ENCODE data around the gene SNX2.
A peak's percentile ranks its signal among the peaks of the same experiment; 100 is the strongest.
"Not testable (repeated sequence)": the region's sequence is repeated elsewhere in the genome, so short reads cannot be mapped to it uniquely, and the experiment has no call there.

SNX2 gene

GRCh38 chr5:122755783-122756182, 19.1 kb upstream of the SNX2 start:
- ChIA-PET POLR2A (no interaction called here), CTCF (interaction anchor here (1.3 to 2.3 kb wide), 5 partner anchors 10 to 52 kb away, joined by 3 to 6 read pairs (median 3); no protein-coding TSS in a partner anchor)
- no peak for TF ChIP-seq CTCF (IDR thresholded peaks at IDR 0.05; ENCODE audit: control extremely low read depth, extremely low read depth, low read depth, missing control alignments)
- DNase-seq (ENCODE audit: extremely low spot score), result no peak

DNA sequence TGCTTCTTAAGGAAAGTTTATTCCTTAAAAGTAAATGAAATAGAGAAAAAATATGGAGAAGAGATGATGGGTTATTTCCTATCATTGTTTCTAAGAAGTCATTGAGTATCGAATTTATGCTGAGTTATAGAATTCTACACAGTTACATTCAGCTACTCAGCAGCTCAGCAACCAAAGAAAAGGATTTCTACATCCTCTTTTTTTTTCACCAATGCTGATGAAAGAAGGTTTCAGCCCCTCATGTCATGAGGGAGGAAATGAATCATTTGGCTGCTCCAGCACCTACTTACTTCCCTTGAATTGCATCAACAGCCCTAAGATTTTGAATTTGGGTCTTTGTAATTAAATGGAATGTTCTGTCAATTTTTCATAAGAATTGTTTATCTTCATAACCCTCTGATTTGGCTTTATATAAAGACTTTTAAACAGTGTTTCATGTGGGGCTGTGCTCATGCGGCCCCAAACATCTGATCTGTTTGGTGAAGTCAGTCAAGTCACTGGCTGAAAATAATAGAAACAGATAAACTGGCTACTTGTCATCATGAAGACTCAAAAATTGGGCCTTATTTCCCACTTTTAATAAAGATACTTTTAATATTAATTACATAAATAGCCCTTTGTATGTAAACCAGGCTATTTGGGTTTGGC, 18.5 kb upstream of the SNX2 start:
- ChIA-PET POLR2A (no interaction called here), CTCF (interaction anchor here (1.3 to 2.3 kb wide), 3 partner anchors 9 to 53 kb away, joined by 3 to 6 read pairs (median 3); no protein-coding TSS in a partner anchor)
- no peak for TF ChIP-seq CTCF (IDR thresholded peaks at IDR 0.05; ENCODE audit: control extremely low read depth, extremely low read depth, low read depth, missing control alignments)
- peak; percentile 57 for DNase-seq (ENCODE audit: extremely low spot score)

GRCh38 chr5:122757285-122757684, 17.6 kb upstream of the SNX2 start:
- ChIA-PET POLR2A (no interaction called here), CTCF (interaction anchor here (0.9 to 2.3 kb wide), 5 partner anchors 8 to 53 kb away, joined by 3 to 7 read pairs (median 4); no protein-coding TSS in a partner anchor)
- DNase-seq (ENCODE audit: extremely low spot score), result peak; percentile 24
- TF ChIP-seq CTCF (IDR thresholded peaks at IDR 0.05; ENCODE audit: control extremely low read depth, extremely low read depth, low read depth, missing control alignments), result no peak

- DNase-seq (ENCODE audit: extremely low spot score), result no peak
- POLR2A ChIA-PET, result interaction anchor here (0.7 kb wide), 1 partner anchor 28 kb away, joined by 3 read pairs; no protein-coding TSS in a partner anchor
- CTCF ChIA-PET, result interaction anchor here (1.8 to 2.2 kb wide), 3 partner anchors 13 to 55 kb away, joined by 4 to 7 read pairs (median 4); no protein-coding TSS in a partner anchor
- no peak for TF ChIP-seq CTCF (IDR thresholded peaks at IDR 0.05; ENCODE audit: control extremely low read depth, extremely low read depth, low read depth, missing control alignments)
These were observed 15.4 kb upstream of the SNX2 start for GRCh38 chr5:122759241-122760070.

GRCh38 chr5:122760236-122760635, 14.6 kb upstream of the SNX2 start:
- POLR2A ChIA-PET, result no interaction called here
- CTCF ChIA-PET, result interaction anchor here (1.6 to 1.9 kb wide), 3 partner anchors 9 to 56 kb away, joined by 4 to 10 read pairs (median 4); no protein-coding TSS in a partner anchor
- no peak for DNase-seq (ENCODE audit: extremely low spot score)
- TF ChIP-seq CTCF (IDR thresholded peaks at IDR 0.05; ENCODE audit: control extremely low read depth, extremely low read depth, low read depth, missing control alignments), result no peak

GRCh38 chr5:122761115-122761514, 13.8 kb upstream of the SNX2 start:
- no peak for DNase-seq (ENCODE audit: extremely low spot score)
- CTCF ChIA-PET, result interaction anchor here (0.8 to 1.9 kb wide), 7 partner anchors 10 to 57 kb away, joined by 3 to 10 read pairs (median 4); no protein-coding TSS in a partner anchor
- no peak for TF ChIP-seq CTCF (IDR thresholded peaks at IDR 0.05; ENCODE audit: control extremely low read depth, extremely low read depth, low read depth, missing control alignments)
- POLR2A ChIA-PET, result no interaction called here

DNA sequence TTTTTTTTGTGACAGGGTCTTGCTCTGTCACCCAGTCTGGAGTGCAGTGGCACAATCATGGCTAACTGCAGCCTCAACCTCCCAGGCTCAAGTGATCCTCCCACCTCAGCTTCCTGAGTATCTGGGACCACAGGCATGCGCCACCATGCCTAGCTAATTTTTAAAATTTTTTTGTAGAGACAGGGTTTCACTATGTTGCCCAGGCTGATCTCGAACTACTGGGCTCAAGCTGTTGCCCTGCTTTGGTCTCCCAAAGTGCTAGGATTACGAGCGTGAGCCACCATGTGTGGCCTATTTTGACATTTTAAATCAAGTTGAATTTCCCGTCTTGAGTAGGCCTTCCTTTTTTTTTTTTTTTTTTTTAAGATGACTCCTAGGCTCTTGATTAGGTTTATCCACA, 13.0 kb upstream of the SNX2 start:
- CTCF ChIA-PET, result interaction anchor here (1.5 to 1.9 kb wide), 5 partner anchors 11 to 58 kb away, joined by 4 to 10 read pairs (median 4); no protein-coding TSS in a partner anchor

More for the DNA sequence above, 13.0 kb upstream of the SNX2 start:
- DNase-seq (ENCODE audit: extremely low spot score); POLR2A ChIA-PET: not testable (repeated sequence)

Data from GM10248 (cell line).